ENCODE results near the gene TAF4.

DNA sequence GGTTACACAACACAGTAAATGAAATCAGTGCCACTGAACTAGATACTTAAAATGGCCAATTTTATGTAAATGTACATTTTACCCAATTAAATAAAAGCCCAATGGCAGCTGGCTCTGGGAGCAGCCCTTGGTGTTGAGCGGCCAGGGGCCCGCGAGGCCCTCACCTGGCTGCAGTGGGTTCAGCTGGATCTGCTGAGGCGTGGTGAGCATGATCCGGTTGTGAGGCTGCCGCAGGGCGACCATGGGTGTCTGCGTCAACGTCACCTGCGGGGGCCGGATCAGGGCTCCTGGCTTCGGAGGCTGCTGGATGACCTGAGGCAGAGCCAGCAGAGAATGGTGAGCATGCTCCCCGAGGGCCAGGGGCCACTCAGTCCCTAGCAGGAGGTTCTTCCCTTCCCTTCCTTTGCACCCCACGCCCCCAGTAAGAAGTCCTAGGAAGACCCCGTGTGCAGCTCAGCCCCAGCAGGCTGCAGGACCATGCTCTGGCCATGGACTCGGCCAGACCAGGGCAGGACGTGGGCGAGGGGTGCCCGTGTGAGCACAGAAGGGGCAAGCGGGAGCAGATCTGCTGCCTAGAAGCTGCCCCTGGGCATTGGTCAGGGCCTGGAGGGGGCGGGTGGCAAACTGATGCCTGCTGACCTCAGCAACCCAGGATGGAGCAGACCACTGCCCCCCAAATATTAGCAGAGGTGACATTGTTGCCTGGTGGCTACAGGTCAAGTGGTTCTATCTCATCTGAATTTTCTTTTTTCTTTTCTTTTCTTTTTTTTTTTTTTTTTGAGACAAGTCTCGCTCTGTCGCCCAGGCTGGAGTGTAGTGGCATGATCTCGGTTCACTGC, 61.9 kb downstream of the TAF4 start:
- TF ChIP-seq TARDBP (IDR thresholded peaks at IDR 0.05) (no peak), HDGF (IDR thresholded peaks at IDR 0.05; ENCODE audit: borderline replicate concordance) (no peak), BHLHE40 (IDR thresholded peaks at IDR 0.05; ENCODE audit: borderline replicate concordance) (no peak), FOXK2 (IDR thresholded peaks at IDR 0.05) (no peak)

All from HEK293T (cell line).